Measurements from ENCODE around the gene STAMBP. TPM values are rescaled to one million over a fixed set of nuclear protein-coding genes. Genes with fewer than 3 reads are reported as not detected.

STAMBP gene
- polyA plus RNA-seq, 1 donor from 2014 or later: 69.1 TPM

DNA sequence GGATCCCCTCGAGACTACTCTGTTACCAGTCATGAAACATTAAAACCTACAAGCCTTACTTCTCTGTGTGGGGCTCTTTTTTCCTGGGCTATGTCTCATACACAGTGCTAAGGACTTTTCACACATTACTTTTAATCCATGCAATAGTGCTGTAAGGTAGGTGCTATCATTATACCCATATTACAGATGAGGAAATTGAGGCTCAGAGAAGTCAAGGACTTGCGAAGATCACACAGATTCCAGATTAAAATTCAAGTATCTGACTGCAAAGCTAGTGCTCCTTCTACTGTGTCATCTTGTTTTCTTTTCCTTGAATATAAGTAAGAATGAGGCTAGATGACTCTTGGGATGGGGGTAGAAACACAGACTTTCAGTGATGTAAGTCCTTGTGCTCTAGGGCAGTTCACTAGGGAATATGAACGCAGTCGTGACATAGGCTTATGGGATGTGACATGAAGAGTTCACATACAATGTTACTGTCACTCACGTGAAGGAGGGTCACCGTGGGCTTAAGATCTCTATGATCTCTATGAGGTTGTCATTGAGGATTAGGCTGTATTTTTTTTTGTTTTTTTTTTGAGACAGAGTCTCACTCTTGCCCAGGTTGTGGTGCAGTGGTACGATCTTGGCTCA is 91.0 kb downstream of the STAMBP start:
- no peaks in the 10 kb centered on the region for H3K36me3 ChIP-seq (ENCODE audit: insufficient read depth, low read length)
- H3K79me2 ChIP-seq (replicated peaks; ENCODE audit: insufficient read depth, low read length): no peaks in the 10 kb centered on the region
- no peak overlapping the region for H2AFZ ChIP-seq (ENCODE audit: low read depth, low read length)
- no peaks in the 10 kb centered on the region for H3K9me2 ChIP-seq (ENCODE audit: insufficient read depth, low read length)
- H3K9ac ChIP-seq (ENCODE audit: low read length): no peak overlapping the region
- TF ChIP-seq TAF1 (IDR thresholded peaks at IDR 0.05; ENCODE audit: low read depth): no peak
- TF ChIP-seq EP300 (conservative IDR thresholded peaks at IDR 0.05; ENCODE audit: poor library complexity, severe bottlenecking): no peak
- no peak for TF ChIP-seq MXI1 (conservative IDR thresholded peaks at IDR 0.05; ENCODE audit: poor library complexity, severe bottlenecking)
- TF ChIP-seq REST (IDR thresholded peaks at IDR 0.05; ENCODE audit: borderline replicate concordance): no peak
- TF ChIP-seq RAD21 (conservative IDR thresholded peaks at IDR 0.05): no peak
- no peak for TF ChIP-seq POLR2AphosphoS5 (IDR thresholded peaks at IDR 0.05)
- no peak for TF ChIP-seq SMC3 (conservative IDR thresholded peaks at IDR 0.05; ENCODE audit: poor library complexity)
- TF ChIP-seq EZH2 (IDR thresholded peaks at IDR 0.05; ENCODE audit: borderline replicate concordance, insufficient read depth, low read length, poor library complexity, severe bottlenecking): no peak
- TF ChIP-seq, protein P1, sequence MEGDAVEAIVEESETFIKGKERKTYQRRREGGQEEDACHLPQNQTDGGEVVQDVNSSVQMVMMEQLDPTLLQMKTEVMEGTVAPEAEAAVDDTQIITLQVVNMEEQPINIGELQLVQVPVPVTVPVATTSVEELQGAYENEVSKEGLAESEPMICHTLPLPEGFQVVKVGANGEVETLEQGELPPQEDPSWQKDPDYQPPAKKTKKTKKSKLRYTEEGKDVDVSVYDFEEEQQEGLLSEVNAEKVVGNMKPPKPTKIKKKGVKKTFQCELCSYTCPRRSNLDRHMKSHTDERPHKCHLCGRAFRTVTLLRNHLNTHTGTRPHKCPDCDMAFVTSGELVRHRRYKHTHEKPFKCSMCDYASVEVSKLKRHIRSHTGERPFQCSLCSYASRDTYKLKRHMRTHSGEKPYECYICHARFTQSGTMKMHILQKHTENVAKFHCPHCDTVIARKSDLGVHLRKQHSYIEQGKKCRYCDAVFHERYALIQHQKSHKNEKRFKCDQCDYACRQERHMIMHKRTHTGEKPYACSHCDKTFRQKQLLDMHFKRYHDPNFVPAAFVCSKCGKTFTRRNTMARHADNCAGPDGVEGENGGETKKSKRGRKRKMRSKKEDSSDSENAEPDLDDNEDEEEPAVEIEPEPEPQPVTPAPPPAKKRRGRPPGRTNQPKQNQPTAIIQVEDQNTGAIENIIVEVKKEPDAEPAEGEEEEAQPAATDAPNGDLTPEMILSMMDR (IDR thresholded peaks at IDR 0.05; ENCODE audit: poor library complexity, severe bottlenecking): no peak
- H3K9me3 ChIP-seq (ENCODE audit: low read length): no peaks in the 10 kb centered on the region
- H3K27ac ChIP-seq (ENCODE audit: low read length): no peak overlapping the region
- no peaks in the 10 kb centered on the region for H3K27me3 ChIP-seq (ENCODE audit: insufficient read depth, low read depth, low read length)
- no peaks in the 10 kb centered on the region for H4K20me1 ChIP-seq (ENCODE audit: insufficient read depth)
- H3K4me3 ChIP-seq (ENCODE audit: low read length): no peak overlapping the region
- no peaks in the 10 kb centered on the region for H3F3A ChIP-seq (ENCODE audit: insufficient read depth, low read length, poor library complexity, severe bottlenecking)
- no peak overlapping the region for H3K4me2 ChIP-seq (ENCODE audit: low read length)

DNA sequence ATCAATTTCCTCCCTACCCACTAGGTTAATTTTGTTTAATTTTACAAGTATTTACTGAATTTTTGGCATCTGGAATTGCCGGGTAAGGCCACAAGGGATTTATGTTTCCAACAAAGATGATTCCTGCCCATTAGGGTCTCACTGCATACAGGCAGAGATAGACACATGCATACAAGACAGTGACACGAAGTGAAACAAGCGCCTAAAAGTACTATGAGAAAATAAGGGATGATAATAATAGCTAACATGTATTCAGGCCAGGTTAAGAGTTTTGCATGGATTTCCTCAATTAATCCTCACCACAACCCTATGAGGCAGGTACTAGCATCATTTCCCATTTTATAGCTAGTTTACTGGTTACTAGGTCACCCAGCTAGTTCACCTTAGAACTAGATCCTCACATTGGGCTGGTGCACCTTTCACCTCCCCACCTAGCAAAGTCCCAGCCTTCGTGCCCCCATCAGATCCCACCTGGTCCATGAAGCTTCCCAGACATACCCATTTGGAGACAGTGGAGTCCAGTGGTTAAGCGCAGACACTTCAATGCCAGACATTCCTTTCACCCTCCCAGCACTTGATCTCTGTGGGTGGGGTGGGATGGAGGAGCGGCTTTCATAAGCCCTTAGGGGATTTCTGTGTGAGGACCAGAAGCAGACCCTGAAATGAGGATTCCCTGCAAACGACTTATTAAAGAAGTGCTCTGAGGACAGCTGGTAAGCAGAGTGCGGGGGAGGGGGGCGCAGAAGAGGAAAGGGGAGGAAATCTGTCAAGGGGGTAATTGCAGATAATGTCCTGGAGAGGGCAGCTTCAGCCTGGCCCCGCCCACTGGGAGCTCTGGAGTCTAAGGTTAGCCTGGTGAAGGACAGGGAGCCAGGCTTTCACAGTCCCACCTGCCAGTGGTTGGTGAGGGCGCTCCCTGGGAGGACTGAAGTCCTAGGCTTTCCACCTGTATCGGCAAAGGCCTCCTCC is 92.1 kb downstream of the STAMBP start:
- no peak overlapping the region for H2AFZ ChIP-seq (ENCODE audit: low read depth, low read length)
- H3F3A ChIP-seq (ENCODE audit: insufficient read depth, low read length, poor library complexity, severe bottlenecking): no peaks in the 10 kb centered on the region
- H3K9ac ChIP-seq (ENCODE audit: low read length): no peak overlapping the region
- TF ChIP-seq POLR2AphosphoS5 (IDR thresholded peaks at IDR 0.05) (no peak), REST (IDR thresholded peaks at IDR 0.05; ENCODE audit: borderline replicate concordance) (no peak), RAD21 (conservative IDR thresholded peaks at IDR 0.05) (no peak), MXI1 (conservative IDR thresholded peaks at IDR 0.05; ENCODE audit: poor library complexity, severe bottlenecking) (no peak), EP300 (conservative IDR thresholded peaks at IDR 0.05; ENCODE audit: poor library complexity, severe bottlenecking) (no peak)
- TF ChIP-seq, protein P1 (IDR thresholded peaks at IDR 0.05; ENCODE audit: poor library complexity, severe bottlenecking): no peak
- H3K27me3 ChIP-seq (ENCODE audit: insufficient read depth, low read depth, low read length): no peaks in the 10 kb centered on the region
- no peaks in the 10 kb centered on the region for H3K9me2 ChIP-seq (ENCODE audit: insufficient read depth, low read length)
- H3K79me2 ChIP-seq (replicated peaks; ENCODE audit: insufficient read depth, low read length): no peaks in the 10 kb centered on the region
- H3K9me3 ChIP-seq (ENCODE audit: low read length): no peaks in the 10 kb centered on the region
- H3K36me3 ChIP-seq (ENCODE audit: insufficient read depth, low read length): no peaks in the 10 kb centered on the region
- H3K4me3 ChIP-seq (ENCODE audit: low read length): no peak overlapping the region
- H4K20me1 ChIP-seq (ENCODE audit: insufficient read depth): no peaks in the 10 kb centered on the region
- H3K4me2 ChIP-seq (ENCODE audit: low read length): no peak overlapping the region
- H3K27ac ChIP-seq (ENCODE audit: low read length): no peak overlapping the region
